ENCODE results near the gene TM9SF3. TPM values are rescaled to one million over a fixed set of nuclear protein-coding genes. Genes with fewer than 3 reads are reported as not detected.

TM9SF3 gene
- total and polyA plus RNA-seq, 2 donors (not counting 1 experiment from before 2014, with no cell fraction given), result 103 to 107 TPM

GRCh38 chr10:96495544-96495943 lies 91.3 kb downstream of the TM9SF3 start:
- DNase-seq (ENCODE audit: low read depth in 2 of 2), result no peak
- no peaks in the 10 kb centered on the region for H4K20me1 ChIP-seq (ENCODE audit: control insufficient read depth, extremely low read depth, insufficient read depth, low read length)
- H3K27ac ChIP-seq (ENCODE audit: insufficient read depth, low read length), result no peak overlapping the region
- H3K9me3 ChIP-seq (ENCODE audit: control insufficient read depth, insufficient read depth, low read depth, low read length), result no peaks in the 10 kb centered on the region
- no peaks in the 10 kb centered on the region for H3K36me3 ChIP-seq (ENCODE audit: control insufficient read depth, insufficient read depth, low read length)
- H3K4me3 ChIP-seq (replicated peaks in 1 of 4; ENCODE audit: control extremely low read depth in 1 of 4, insufficient read depth in 1 of 4, low read depth in 3 of 4, low read length in 4 of 4), result no peak overlapping the region
- no peaks in the 10 kb centered on the region for H3K27me3 ChIP-seq (ENCODE audit: control insufficient read depth, insufficient read depth, low read length)
- H3K4me1 ChIP-seq (ENCODE audit: control insufficient read depth, extremely low read depth, insufficient read depth, low read length), result no peaks in the 10 kb centered on the region
- H3K79me2 ChIP-seq (ENCODE audit: control insufficient read depth, insufficient read depth, low read length), result no peaks in the 10 kb centered on the region
- TF ChIP-seq CTCF (conservative IDR thresholded peaks at IDR 0.05 in 1 of 2, IDR thresholded peaks at IDR 0.05 in 1 of 2; ENCODE audit: low read depth in 1 of 2, low read length in 2 of 2) (no peak), EZH2 (IDR thresholded peaks at IDR 0.05; ENCODE audit: low read length, missing control alignments) (no peak)
- H3K4me2 ChIP-seq (ENCODE audit: extremely low read depth, insufficient read depth, low read length), result no peak overlapping the region
- H3K9ac ChIP-seq (ENCODE audit: insufficient read depth, low read length), result no peak overlapping the region
- H2AFZ ChIP-seq (ENCODE audit: low read length), result no peak overlapping the region

GRCh38 chr10:96494694-96495093 lies 92.1 kb downstream of the TM9SF3 start:
- no peak for TF ChIP-seq CTCF (conservative IDR thresholded peaks at IDR 0.05 in 1 of 2, IDR thresholded peaks at IDR 0.05 in 1 of 2; ENCODE audit: low read depth in 1 of 2, low read length in 2 of 2)
- TF ChIP-seq EZH2 (IDR thresholded peaks at IDR 0.05; ENCODE audit: low read length, missing control alignments), result no peak
- Histone ChIP-seq H3K27ac (ENCODE audit: insufficient read depth, low read length) (no peak overlapping the region), H3K4me1 (ENCODE audit: control insufficient read depth, extremely low read depth, insufficient read depth, low read length) (no peaks in the 10 kb centered on the region), H3K27me3 (ENCODE audit: control insufficient read depth, insufficient read depth, low read length) (no peaks in the 10 kb centered on the region), H3K79me2 (ENCODE audit: control insufficient read depth, insufficient read depth, low read length) (no peaks in the 10 kb centered on the region), H2AFZ (ENCODE audit: low read length) (no peak overlapping the region), H3K4me2 (ENCODE audit: extremely low read depth, insufficient read depth, low read length) (no peak overlapping the region), H3K9me3 (ENCODE audit: control insufficient read depth, insufficient read depth, low read depth, low read length) (no peaks in the 10 kb centered on the region), H3K36me3 (ENCODE audit: control insufficient read depth, insufficient read depth, low read length) (no peaks in the 10 kb centered on the region), H3K4me3 (replicated peaks in 1 of 4; ENCODE audit: control extremely low read depth in 1 of 4, insufficient read depth in 1 of 4, low read depth in 3 of 4, low read length in 4 of 4) (no peak overlapping the region), H4K20me1 (ENCODE audit: control insufficient read depth, extremely low read depth, insufficient read depth, low read length) (no peaks in the 10 kb centered on the region), H3K9ac (ENCODE audit: insufficient read depth, low read length) (no peak overlapping the region)
- no peak for DNase-seq (ENCODE audit: low read depth in 2 of 2)

- Histone ChIP-seq H3K4me2 (ENCODE audit: extremely low read depth, insufficient read depth, low read length) (no peak overlapping the region), H3K4me1 (ENCODE audit: control insufficient read depth, extremely low read depth, insufficient read depth, low read length) (no peaks in the 10 kb centered on the region), H3K36me3 (ENCODE audit: control insufficient read depth, insufficient read depth, low read length) (no peaks in the 10 kb centered on the region), H3K9ac (ENCODE audit: insufficient read depth, low read length) (no peak overlapping the region), H4K20me1 (ENCODE audit: control insufficient read depth, extremely low read depth, insufficient read depth, low read length) (no peaks in the 10 kb centered on the region), H3K27ac (ENCODE audit: insufficient read depth, low read length) (no peak overlapping the region), H3K4me3 (replicated peaks in 1 of 4; ENCODE audit: control extremely low read depth in 1 of 4, insufficient read depth in 1 of 4, low read depth in 3 of 4, low read length in 4 of 4) (no peak overlapping the region), H3K9me3 (ENCODE audit: control insufficient read depth, insufficient read depth, low read depth, low read length) (no peaks in the 10 kb centered on the region), H2AFZ (ENCODE audit: low read length) (no peak overlapping the region), H3K79me2 (ENCODE audit: control insufficient read depth, insufficient read depth, low read length) (no peaks in the 10 kb centered on the region), H3K27me3 (ENCODE audit: control insufficient read depth, insufficient read depth, low read length) (no peaks in the 10 kb centered on the region)
- DNase-seq (ENCODE audit: low read depth in 2 of 2), result no peak
- TF ChIP-seq CTCF (conservative IDR thresholded peaks at IDR 0.05 in 1 of 2, IDR thresholded peaks at IDR 0.05 in 1 of 2; ENCODE audit: low read depth in 1 of 2, low read length in 2 of 2), result no peak
- no peak for TF ChIP-seq EZH2 (IDR thresholded peaks at IDR 0.05; ENCODE audit: low read length, missing control alignments)
Measured at GRCh38 chr10:96493871-96494525, 92.8 kb downstream of the TM9SF3 start.
